Calu3 (cell line): ENCODE measurements around the gene ZMPSTE24. TPM values are rescaled to one million over a fixed set of nuclear protein-coding genes. Genes with fewer than 3 reads are reported as not detected.

Experiments
- BruUV-seq: library from RNA; stranded (reverse); fragments of 400-500 nt; replicated peaks from 2 replicates; lab custom pipeline; 2021; lab: Mats Ljungman, UMichigan
- CTCF ChIA-PET: fragments of 300-600 bp; sonication (Branson Sonifier 250); formaldehyde crosslinking; loops from one replicate; lab custom pipeline; 2022; ENCODE audit warnings: antibody characterized with exemption; lab: Charles Lee
- DNase-seq: peaks from one replicate; pipeline ENCODE4 v3.0.0; 2022
- H3K27ac Mint-ChIP-seq: one replicate; pipeline ENCODE4 v1.8.0; 2022; ENCODE audit warnings: mixed read lengths; ENCODE audit not compliant: unreplicated experiment
- H3K27me3 Mint-ChIP-seq: one replicate; pipeline ENCODE4 v1.8.0; 2022; ENCODE audit warnings: mixed read lengths; ENCODE audit not compliant: unreplicated experiment
- H3K36me3 Mint-ChIP-seq: one replicate; pipeline ENCODE4 v1.8.0; 2022; ENCODE audit warnings: mild to moderate bottlenecking, moderate library complexity, mixed read lengths; ENCODE audit not compliant: insufficient read depth, unreplicated experiment
- H3K4me1 Mint-ChIP-seq: one replicate; pipeline ENCODE4 v1.8.0; 2022; ENCODE audit warnings: mild to moderate bottlenecking, low read depth, mixed read lengths; ENCODE audit not compliant: unreplicated experiment
- H3K4me3 Mint-ChIP-seq: one replicate; pipeline ENCODE4 v1.8.0; 2022; ENCODE audit warnings: mild to moderate bottlenecking, low read depth, moderate library complexity, mixed read lengths; ENCODE audit not compliant: unreplicated experiment
- H3K9me3 Mint-ChIP-seq: one replicate; pipeline ENCODE4 v1.8.0; 2022; ENCODE audit warnings: low read depth, mixed read lengths; ENCODE audit not compliant: unreplicated experiment
- intact Hi-C: fragments of 100-400 bp; cut with micrococcal nuclease; formaldehyde crosslinking; loops from one replicate; pipeline ENCODE4 v1.10.0; 2022; ENCODE audit not compliant: unreplicated experiment
- total RNA-seq: library from RNA; stranded (reverse); gene quantifications from 2 replicates; pipeline ENCODE4 v1.2.3, GENCODE V29; 2022
- TF ChIP-seq, protein P1 (sequence below): fragments of 200-600 bp; IDR thresholded peaks from one replicate; pipeline ENCODE4 v1.8.0; 2022; ENCODE audit warnings: antibody characterized with exemption; ENCODE audit not compliant: unreplicated experiment

Gene ZMPSTE24
- total RNA-seq, 1 experiment from 2014 or later, result 62.0 TPM

DNA sequence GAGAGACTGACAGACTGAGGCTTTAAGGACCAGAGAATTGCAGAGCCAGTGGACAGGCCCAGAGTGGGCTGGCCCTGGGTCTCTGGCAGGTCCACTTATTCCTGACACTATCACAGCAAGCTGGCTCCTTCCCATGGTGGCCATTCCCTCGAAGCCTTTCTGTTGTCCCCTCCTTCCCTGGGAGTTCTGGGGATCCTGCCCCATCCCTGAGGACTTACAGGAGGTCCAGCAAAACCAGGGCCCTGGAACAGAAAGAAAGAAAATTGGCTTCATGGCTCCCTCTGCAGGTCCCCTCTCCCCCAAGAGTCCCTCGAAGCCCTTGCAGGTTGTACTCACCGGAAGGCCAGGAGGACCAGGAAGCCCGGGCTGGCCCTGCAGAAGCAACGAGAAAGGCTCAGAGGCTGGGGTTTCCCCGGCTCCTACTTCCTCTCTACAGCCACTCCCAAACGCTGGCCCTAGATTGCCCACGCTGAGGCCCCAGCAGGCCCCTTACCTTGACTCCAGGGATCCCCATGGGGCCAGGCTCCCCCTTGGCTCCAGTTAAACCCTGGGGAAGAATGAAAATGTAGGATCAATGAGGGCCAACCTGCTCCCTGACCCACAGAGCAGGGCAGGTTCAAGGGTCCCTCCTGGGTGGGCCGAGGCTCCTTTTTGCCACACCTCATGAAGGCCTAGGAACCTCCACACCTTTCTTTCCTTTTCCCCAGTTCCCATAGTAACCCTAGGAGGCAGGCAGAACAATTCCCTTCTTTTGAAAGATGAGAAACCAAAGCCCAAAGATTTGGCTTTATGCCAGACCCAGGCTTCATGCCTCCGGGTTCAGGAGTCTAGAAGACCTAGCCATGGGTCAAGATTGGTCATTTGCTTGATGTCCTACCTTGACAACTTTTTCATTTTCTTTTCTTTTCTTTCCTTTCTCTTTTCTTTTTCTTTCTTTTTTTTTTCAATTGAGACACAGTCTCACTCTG is 54.5 kb downstream of the ZMPSTE24 start:
- BruUV-seq, result no TSS peak
- Mint-ChIP-seq H3K27ac (no peak overlapping the region), H3K4me1 (peaks cover 13% of the 10 kb centered on the region), H3K27me3 (peaks cover 25% of the 10 kb centered on the region), H3K4me3 (no peak overlapping the region), H3K9me3 (no peaks in the 10 kb centered on the region), H3K36me3 (peaks cover 28% of the 10 kb centered on the region)
- CTCF ChIA-PET, result no interaction called here
- intact Hi-C loops, result no loop called here
- peak; percentile 69 for DNase-seq
- TF ChIP-seq, protein P1, sequence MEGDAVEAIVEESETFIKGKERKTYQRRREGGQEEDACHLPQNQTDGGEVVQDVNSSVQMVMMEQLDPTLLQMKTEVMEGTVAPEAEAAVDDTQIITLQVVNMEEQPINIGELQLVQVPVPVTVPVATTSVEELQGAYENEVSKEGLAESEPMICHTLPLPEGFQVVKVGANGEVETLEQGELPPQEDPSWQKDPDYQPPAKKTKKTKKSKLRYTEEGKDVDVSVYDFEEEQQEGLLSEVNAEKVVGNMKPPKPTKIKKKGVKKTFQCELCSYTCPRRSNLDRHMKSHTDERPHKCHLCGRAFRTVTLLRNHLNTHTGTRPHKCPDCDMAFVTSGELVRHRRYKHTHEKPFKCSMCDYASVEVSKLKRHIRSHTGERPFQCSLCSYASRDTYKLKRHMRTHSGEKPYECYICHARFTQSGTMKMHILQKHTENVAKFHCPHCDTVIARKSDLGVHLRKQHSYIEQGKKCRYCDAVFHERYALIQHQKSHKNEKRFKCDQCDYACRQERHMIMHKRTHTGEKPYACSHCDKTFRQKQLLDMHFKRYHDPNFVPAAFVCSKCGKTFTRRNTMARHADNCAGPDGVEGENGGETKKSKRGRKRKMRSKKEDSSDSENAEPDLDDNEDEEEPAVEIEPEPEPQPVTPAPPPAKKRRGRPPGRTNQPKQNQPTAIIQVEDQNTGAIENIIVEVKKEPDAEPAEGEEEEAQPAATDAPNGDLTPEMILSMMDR, result no peak

- H3K4me1 Mint-ChIP-seq, result peaks cover 13% of the 10 kb centered on the region
- H3K9me3 Mint-ChIP-seq, result no peaks in the 10 kb centered on the region
- H3K4me3 Mint-ChIP-seq, result no peak overlapping the region
- intact Hi-C loops, result no loop called here
- no peak for DNase-seq
- H3K27ac Mint-ChIP-seq, result no peak overlapping the region
- peaks cover 30% of the 10 kb centered on the region for H3K36me3 Mint-ChIP-seq
- BruUV-seq, result no TSS peak
- H3K27me3 Mint-ChIP-seq, result peaks cover 34% of the 10 kb centered on the region
- TF ChIP-seq, protein P1, result no peak
- CTCF ChIA-PET, result interaction anchor here (0.6 kb wide), 2 partner anchors 22 to 107 kb away, joined by 4 to 7 read pairs; no protein-coding TSS in a partner anchor
Measured at GRCh38 chr1:40313329-40313957, 55.4 kb downstream of the ZMPSTE24 start.

- intact Hi-C loops, result no loop called here
Measured at GRCh38 chr1:40313958-40314720, 56.1 kb downstream of the ZMPSTE24 start.

More at GRCh38 chr1:40313958-40314720, 56.1 kb downstream of the ZMPSTE24 start:
- Mint-ChIP-seq H3K9me3 (no peaks in the 10 kb centered on the region), H3K36me3 (peaks cover 30% of the 10 kb centered on the region), H3K27me3 (peaks cover 41% of the 10 kb centered on the region), H3K4me1 (peaks cover 13% of the 10 kb centered on the region), H3K4me3 (no peak overlapping the region), H3K27ac (no peak overlapping the region)
- BruUV-seq, result no TSS peak
- DNase-seq, result no peak
- CTCF ChIA-PET, result interaction anchor here (0.6 to 1.8 kb wide), 5 partner anchors 21 to 161 kb away, joined by 4 to 10 read pairs (median 5); partner anchors contain the start of gene ZMPSTE24
- TF ChIP-seq, protein P1, result no peak
